Jurkat, Clone E6-1 (cell line): Measurements from ENCODE around the gene KLHL29.

Experiments used
- DNase-seq: peaks from one replicate; pipeline ENCODE4 v3.0.0-alpha.2; 2011; ENCODE audit warnings: low read depth, low spot score
- H3K4me3 ChIP-seq: 2 replicates; pipeline ENCODE4 v1.5.1; 2011; ENCODE audit warnings: mild to moderate bottlenecking, low read length, control low read depth, moderate library complexity

Gene KLHL29

GRCh38 chr2:23695890-23696751 is 311.1 kb downstream of the KLHL29 start:
- DNase-seq, result no peak
- H3K4me3 ChIP-seq, result no peak overlapping the region

GRCh38 chr2:23696752-23697045 is 311.7 kb downstream of the KLHL29 start:
- DNase-seq, result no peak
- H3K4me3 ChIP-seq, result no peak overlapping the region

- H3K4me3 ChIP-seq, result no peak overlapping the region
- no peak for DNase-seq
These were observed 312.5 kb downstream of the KLHL29 start for GRCh38 chr2:23697256-23698075.

DNA sequence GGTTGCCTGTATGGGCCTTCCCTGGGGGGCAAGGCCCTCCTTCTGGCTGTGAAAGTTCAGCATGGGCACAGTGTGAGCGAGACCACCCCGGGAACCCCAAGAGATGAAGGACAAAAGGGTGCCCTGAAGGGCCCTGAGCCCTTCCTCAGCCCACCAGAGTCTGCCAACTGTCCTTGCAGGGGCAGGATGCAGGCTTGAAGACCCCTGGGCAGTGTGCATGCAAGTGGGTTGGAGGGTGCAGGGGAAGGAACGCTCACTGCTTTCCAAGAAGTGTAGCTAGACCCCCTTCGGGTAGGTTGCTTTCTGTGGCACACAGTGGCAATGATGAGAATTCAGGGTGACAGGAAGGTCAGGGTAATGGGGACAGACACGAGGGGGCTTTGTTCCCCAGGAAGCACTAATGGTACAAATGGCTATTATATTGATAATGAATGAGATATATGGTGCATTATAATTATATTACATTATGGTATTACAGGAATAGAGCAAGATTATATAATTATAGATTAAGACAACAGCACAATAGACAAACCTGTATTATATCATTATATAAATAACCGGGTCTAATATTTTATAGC is 313.2 kb downstream of the KLHL29 start:
- H3K4me3 ChIP-seq, result no peak overlapping the region
- no peak for DNase-seq

- no peak for DNase-seq
- H3K4me3 ChIP-seq, result no peak overlapping the region
These were observed 314.0 kb downstream of the KLHL29 start for GRCh38 chr2:23698721-23699579.

GRCh38 chr2:23699580-23699925 is 314.6 kb downstream of the KLHL29 start:
- no peak overlapping the region for H3K4me3 ChIP-seq

DNA sequence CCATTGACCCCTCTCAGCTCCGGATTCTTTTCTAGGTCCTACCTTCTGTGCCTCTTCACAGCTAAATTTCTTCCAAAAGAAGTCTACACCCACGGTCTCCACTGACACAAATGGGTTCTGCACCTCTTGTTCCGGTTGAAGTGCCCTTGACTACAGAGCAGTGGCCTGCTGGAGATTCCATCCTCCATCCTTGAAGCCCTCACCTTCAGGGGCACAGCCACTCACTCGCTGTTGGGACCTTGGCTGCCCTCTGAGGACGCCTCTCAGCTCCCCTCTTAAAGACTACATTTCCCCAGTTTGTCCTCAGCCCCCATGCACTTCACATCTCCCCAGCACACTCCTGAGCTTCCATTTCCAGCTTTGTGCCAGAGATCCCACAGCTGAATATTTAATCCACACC is 315.6 kb downstream of the KLHL29 start:
- DNase-seq, result no peak
- no peak overlapping the region for H3K4me3 ChIP-seq

More at GRCh38 chr2:23699580-23699925, 314.6 kb downstream of the KLHL29 start:
- no peak for DNase-seq

DNA sequence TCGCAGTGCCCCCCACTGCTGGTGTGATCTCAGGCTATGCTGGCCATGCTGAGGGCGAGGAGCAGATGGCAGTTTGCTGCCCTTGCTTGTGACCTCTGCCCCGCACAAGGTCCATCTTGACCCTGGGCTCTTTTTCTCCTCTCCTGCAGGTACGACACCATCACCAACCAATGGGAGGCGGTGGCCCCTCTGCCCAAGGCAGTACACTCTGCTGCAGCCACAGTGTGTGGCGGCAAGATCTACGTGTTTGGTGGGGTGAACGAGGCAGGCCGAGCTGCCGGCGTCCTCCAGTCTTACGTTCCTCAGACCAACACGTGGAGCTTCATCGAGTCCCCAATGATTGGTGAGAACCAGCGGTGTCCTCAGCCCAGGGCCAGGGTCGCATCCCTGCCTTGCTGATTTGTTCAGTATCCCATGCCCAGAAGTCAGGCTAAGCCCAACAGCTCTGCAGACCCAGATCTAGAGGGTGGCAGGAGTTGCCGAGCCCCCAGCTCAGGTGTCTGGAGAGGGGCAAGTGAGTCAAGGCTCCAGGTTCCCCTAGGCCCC is 318.1 kb downstream of the KLHL29 start:
- H3K4me3 ChIP-seq, result no peak overlapping the region
- no peak for DNase-seq

- no peak overlapping the region for H3K4me3 ChIP-seq
- no peak for DNase-seq
These were observed 318.8 kb downstream of the KLHL29 start for GRCh38 chr2:23703583-23704385.

DNA sequence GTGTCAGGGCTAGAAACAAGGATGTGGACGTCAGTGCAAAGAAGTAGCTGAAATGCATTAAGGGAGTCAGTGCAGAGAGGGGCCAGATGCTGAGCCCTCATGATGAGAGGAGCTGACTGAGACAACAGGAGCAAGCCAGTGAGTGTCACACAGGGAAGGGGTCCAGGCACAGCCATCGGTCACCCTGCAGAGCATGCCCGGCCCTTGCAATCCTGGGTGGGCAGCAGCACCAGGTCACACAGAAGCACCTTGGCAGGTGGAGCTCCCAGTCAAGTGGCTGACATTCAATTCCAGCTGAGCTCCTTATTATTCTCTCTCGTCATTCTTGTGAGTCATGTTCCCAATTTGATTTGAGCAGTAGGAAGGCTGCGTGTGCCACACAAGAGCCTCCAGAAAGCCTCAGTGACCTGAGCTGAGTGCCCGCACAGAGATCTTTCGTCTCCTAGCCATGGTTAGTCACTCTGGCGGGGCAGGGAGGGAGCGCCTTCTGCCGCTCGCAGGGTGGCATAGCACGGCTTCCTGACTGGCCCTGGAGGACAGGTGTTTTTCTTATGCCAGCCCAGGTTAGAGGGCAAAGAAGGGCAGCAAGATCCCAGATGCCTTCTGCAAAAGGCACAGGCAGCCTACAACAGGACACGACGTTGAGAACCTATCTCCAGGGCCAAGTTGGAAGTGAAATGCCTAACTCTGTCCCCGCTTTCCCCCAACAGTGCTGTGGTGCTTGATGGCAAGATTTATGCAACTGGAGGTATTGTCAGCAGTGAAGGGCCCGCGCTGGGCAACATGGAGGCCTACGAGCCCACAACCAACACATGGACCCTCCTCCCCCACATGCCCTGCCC is 321.0 kb downstream of the KLHL29 start:
- H3K4me3 ChIP-seq, result no peak overlapping the region
- no peak for DNase-seq

DNA sequence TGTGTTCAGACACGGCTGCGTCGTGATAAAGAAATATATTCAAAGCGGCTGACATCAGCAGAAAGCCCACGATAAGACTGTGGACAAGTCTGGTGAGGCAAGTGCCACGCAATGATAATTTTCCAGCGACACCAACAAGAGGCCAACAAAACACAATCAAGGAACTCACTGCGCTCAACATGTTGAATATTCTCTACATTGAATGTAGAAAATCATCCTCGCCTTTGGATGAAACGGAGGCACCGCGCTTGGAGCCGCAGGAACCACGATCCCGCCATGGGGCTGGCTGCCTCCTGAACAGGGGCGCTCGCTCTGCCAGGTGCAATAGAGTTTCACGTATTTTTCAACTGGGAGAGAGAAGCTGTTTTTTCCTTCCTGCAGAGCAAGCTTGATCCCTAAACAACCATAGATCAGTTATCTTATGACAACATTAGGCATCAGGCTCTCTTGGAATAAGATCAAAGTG is 321.7 kb downstream of the KLHL29 start:
- DNase-seq, result no peak

GRCh38 chr2:23707096-23707495 is 322.1 kb downstream of the KLHL29 start:
- no peak for DNase-seq
- H3K4me3 ChIP-seq, result no peak overlapping the region

More for the DNA sequence above, 321.7 kb downstream of the KLHL29 start:
- no peak overlapping the region for H3K4me3 ChIP-seq

DNA sequence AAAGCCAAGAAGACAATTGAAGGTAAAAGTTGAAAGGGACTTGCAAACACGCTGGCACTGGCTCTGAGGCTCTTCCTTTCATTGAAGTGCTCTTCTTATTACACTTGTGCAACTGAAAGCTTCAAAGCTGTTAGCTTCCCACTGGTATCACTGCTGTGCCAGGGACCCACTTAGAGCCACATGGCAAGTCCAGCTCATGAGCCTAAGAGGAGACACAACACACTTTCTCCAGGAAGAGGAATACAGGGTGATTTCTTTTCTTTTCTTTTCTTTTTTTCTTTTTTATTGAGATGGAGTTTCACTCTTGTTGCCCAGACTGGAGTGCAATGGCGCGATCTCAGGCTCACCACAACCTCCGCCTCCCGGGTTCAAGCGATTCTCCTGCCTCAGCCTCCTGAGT is 323.8 kb downstream of the KLHL29 start:
- DNase-seq, result no peak
- H3K4me3 ChIP-seq, result no peak overlapping the region

DNA sequence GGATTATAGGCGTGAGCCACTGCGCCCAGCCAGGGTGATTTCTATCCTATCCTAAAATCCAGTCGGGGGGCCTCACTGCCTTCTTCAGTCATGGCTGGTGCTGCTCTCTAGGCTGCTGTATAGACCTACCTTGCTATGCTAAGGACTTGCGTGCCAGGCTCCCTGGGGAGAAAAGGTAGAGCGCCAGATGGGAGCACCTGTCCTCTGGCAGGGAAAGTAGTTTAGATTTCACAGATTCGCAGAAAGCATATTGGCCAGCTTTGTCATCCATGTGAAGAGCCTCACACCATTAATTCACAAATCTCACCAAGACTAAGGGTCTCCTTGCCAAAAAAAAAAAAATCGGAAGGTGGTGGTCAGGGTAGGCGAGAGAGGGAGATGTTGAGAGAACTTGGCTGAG is 324.3 kb downstream of the KLHL29 start:
- no peak overlapping the region for H3K4me3 ChIP-seq
- no peak for DNase-seq

GRCh38 chr2:23711979-23712755 is 327.2 kb downstream of the KLHL29 start:
- no peak for DNase-seq
- no peak overlapping the region for H3K4me3 ChIP-seq

GRCh38 chr2:23712756-23713151 is 327.8 kb downstream of the KLHL29 start:
- DNase-seq, result no peak

GRCh38 chr2:23713351-23713750 is 328.4 kb downstream of the KLHL29 start:
- H3K4me3 ChIP-seq, result no peak overlapping the region
- DNase-seq, result no peak

More at GRCh38 chr2:23712756-23713151, 327.8 kb downstream of the KLHL29 start:
- no peak overlapping the region for H3K4me3 ChIP-seq
